GM18511 (cell line): ENCODE measurements around the gene EFNA2.

ENCODE experiments used
- ATAC-seq: cut with Tn5 transposase; IDR thresholded peaks from one replicate; pipeline ENCODE4 v1.9.1; 2021; ENCODE audit warnings: mild to moderate bottlenecking, moderate library complexity; ENCODE audit not compliant: unreplicated experiment

Gene EFNA2

GRCh38 chr19:1259876-1260748 lies 25.6 kb upstream of the EFNA2 start:
- ATAC-seq = peak; percentile 20

- peak; percentile 55 for ATAC-seq
Measured at GRCh38 chr19:1260749-1261537, 24.7 kb upstream of the EFNA2 start.

- no peak for ATAC-seq
Measured at GRCh38 chr19:1261538-1261797, 24.2 kb upstream of the EFNA2 start.

GRCh38 chr19:1261798-1262622 lies 23.7 kb upstream of the EFNA2 start:
- ATAC-seq = no peak

GRCh38 chr19:1262623-1263123 lies 23.0 kb upstream of the EFNA2 start:
- ATAC-seq = no peak

- no peak for ATAC-seq
Measured at GRCh38 chr19:1263188-1263587, 22.5 kb upstream of the EFNA2 start.

- no peak for ATAC-seq
Measured at GRCh38 chr19:1264801-1265614, 20.7 kb upstream of the EFNA2 start.

GRCh38 chr19:1265615-1266128 lies 20.0 kb upstream of the EFNA2 start:
- ATAC-seq = no peak

- ATAC-seq = peak; percentile 39
Measured at GRCh38 chr19:1266129-1266915, 19.4 kb upstream of the EFNA2 start.

DNA sequence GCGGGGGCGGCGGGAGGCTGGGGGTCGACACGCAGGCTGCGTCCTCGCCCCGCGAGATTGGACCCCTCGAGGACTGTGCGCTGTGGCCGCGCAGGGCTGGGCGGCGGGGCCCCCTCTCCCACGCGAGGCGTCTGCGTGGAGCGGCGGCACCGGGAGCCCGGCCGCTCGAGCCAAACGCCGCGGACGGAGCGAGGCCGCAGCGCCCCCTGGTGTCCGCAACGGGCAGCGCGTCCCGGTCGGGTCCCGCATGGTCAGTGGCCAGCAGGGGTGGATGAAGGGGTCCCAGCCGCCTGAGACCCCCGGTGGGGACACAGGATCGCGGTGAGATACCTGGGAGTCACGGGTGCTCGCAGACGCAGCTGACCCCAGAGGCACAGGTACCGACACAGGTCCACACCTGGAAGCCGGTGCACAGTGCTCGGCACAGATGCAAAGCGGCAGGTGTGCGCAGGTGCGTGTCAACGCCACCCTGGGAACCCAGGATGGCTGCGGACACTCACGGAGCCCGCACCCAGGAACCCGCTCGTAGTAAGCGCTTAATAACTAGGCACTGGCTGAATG lies 18.7 kb upstream of the EFNA2 start:
- ATAC-seq = no peak

GRCh38 chr19:1267477-1268225 lies 18.0 kb upstream of the EFNA2 start:
- no peak for ATAC-seq

DNA sequence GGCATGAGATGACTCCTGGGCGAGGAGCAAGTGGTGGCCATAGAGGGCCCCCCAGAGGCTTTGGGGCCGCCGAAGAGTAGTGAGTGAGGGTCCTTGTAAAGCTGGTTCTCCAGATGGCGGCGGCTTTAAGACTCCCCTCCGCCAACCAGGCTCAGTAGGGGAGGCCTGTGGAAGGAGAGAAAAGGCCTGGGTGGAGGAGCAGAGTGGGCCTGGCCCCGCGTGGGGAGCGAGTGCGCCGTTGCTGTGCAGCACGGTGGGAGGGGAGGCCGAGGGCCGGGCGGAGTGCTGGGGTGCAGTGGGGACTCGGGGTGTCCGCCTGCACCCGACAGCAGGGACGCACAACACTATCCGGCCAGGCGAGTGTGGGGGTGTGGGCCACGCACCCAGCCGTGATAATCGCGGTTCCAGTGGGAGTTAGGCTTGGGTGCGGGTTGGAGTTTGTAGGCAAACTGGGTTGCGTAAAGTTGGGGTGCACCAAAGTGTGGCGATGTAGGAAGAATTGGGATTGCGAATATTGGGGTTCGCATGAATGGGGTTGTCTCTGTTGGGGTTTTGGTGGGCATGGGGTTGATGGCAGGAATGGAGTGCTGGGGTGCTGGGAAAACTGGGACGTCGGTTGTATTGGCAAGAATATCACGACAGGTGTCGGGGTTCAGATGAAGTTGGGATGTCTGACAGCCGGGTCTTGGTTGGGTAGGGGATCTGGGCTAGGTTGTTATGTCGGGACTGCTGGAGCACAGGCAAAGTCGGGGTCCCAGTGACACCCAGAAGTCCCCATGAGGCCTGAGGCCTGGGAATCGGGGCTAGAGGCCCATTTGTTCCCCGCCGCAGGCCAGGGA lies 17.2 kb upstream of the EFNA2 start:
- ATAC-seq = no peak

DNA sequence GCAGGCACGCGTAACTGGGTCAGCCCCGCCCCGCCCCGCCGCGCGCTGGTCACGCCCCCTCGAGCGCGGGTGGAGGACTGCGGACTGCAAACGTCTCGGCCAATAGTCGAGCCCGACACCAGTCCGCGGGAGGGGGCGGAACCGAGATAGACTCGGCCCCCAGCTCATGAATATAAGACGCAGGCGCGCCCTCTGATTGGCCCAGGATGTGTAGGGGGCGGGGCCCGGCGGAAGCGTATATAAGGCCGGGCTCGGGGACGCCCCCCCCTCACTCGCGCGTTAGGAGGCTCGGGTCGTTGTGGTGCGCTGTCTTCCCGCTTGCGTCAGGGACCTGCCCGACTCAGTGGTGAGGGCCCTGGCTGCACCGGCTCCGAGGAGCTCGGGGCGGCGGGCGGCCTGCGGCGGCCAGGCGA lies 16.6 kb upstream of the EFNA2 start, which contains the start of gene CIRBP:
Gene CIRBP, plus strand, starts transcription at position 268 of the 413 bp plus-strand sequence. CDS start 1,602 bp downstream, outside the sequence.
- ATAC-seq = peak; percentile 55

DNA sequence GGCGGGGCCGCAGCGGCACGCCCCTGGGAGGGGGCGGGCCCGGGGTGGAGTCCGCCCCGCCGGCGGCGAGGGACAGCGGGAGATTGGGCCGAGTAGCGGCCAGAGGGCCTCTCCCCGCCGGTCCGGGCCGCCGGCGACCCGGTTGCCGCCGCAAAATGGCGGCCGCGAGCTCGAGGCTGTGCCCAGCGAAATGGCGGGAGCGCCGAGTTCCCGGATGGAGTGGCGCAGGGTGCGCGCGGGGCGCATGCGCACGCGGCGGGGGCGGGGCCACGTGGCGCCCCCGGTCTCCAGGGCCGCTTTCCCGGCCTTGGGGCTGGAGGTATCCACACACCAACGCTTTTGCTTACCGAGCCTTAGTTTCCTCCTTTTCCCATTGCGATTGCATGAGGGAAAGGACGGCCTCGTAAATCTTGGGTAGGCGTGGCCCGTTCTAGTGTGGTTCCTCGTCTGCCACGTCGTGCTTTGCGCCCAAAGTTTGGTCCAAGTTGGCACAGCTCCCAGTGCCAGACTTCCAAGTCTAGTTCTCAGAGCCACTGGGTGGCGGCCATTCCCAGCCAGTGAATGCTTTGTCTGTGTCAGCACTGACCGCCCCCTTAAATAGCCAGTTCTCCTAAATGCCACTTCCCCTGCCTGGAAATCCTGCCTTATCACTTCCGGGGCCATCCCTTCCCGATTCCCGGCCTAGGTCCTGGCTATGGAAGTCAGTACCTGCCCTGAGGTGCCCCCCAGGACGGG lies 16.0 kb upstream of the EFNA2 start:
- ATAC-seq = peak; percentile 29

DNA sequence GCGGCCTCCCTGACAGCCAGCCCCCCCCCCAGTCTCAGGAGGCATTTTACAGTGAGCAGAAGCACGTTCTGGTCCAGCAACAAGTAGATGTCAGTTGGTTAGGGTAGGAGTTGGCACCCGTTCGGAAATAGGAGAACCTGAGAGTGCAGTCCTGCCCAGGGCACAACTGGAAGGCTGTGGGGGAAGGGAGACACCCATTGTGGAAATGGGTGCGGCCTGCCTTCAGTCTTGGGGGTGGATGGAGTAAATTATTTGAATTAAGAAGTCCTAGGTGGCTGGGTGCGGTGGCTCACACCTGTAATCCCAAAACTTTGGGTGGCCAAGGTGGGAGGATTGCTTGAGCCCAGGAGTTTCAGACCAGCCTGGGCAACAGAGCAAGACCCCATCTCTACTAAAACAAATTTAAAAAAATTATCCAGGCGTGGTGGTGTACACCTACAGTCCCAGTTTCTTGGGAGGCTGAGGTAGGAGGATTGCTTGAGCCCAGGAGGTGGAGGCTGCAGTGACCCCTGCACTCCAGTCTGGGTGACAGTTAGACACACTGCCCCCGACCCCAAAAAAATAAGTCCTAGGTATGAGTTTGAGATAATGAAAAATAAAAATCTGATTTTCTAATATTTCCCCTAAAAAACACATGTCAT lies 15.3 kb upstream of the EFNA2 start:
- ATAC-seq = no peak

DNA sequence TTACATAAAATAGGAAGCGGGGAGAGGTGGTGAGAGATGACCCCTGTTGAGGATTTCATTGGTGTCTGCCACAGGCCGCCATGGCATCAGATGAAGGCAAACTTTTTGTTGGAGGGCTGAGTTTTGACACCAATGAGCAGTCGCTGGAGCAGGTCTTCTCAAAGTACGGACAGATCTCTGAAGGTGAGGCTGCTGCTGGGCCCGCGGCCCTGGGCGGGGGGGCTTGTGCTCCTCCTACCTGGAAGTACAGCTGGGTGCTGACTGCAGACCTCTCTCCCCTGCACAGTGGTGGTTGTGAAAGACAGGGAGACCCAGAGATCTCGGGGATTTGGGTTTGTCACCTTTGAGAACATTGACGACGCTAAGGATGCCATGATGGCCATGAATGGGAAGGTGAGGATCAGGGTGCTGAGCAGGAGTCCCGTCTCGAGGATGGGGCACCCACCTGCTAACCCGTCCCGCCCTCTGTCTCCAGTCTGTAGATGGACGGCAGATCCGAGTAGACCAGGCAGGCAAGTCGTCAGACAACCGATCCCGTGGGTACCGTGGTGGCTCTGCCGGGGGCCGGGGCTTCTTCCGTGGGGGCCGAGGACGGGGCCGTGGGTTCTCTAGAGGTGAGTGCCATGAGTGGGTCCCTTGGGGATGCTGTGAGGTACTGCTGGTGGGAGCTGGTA lies 14.7 kb upstream of the EFNA2 start:
- no peak for ATAC-seq
